GM19455 (cell line): ENCODE measurements around the gene GIPR.
"Not testable (repeated sequence)": the region's sequence is repeated elsewhere in the genome, so short reads cannot be mapped to it uniquely, and the experiment has no call there.

Experiments
- ATAC-seq: cut with Tn5 transposase; IDR thresholded peaks from one replicate; pipeline ENCODE4 v1.9.1; 2021; ENCODE audit not compliant: unreplicated experiment

GIPR gene

GRCh38 chr19:45691516-45692186, 23.6 kb downstream of the GIPR start, which contains the start of gene SNRPD2:
SNRPD2 (minus strand) TSS chr19:45691953; CDS start chr19:45691888, 65 bp downstream.
- ATAC-seq = peak; percentile 50

GRCh38 chr19:45692187-45693105, 24.4 kb downstream of the GIPR start, which contains the start of gene QPCTL:
QPCTL (plus strand) TSS chr19:45692666; CDS start chr19:45692704, 38 bp downstream.
- peak; percentile 82 for ATAC-seq

- ATAC-seq = no peak
These were observed 25.2 kb downstream of the GIPR start for GRCh38 chr19:45693106-45693788.

- ATAC-seq = no peak
These were observed 33.7 kb downstream of the GIPR start for GRCh38 chr19:45701676-45702075.

GRCh38 chr19:45705115-45705514, 37.1 kb downstream of the GIPR start:
- no peak for ATAC-seq

GRCh38 chr19:45705710-45706415, 37.8 kb downstream of the GIPR start:
- ATAC-seq = no peak

- ATAC-seq = no peak
These were observed 42.5 kb downstream of the GIPR start for GRCh38 chr19:45710356-45711130.

GRCh38 chr19:45711851-45712698, 44.1 kb downstream of the GIPR start:
- ATAC-seq = no peak

GRCh38 chr19:45712699-45713067, 44.7 kb downstream of the GIPR start:
- ATAC-seq = no peak

- no peak for ATAC-seq
These were observed 45.1 kb downstream of the GIPR start for GRCh38 chr19:45713141-45713540.

GRCh38 chr19:45715139-45715538, 47.1 kb downstream of the GIPR start:
- ATAC-seq = no peak

GRCh38 chr19:45716359-45717130, 48.5 kb downstream of the GIPR start:
- ATAC-seq = no peak

GRCh38 chr19:45717131-45717982, 49.3 kb downstream of the GIPR start:
- peak; percentile 91 for ATAC-seq

- ATAC-seq = no peak
These were observed 50.1 kb downstream of the GIPR start for GRCh38 chr19:45717983-45718650.

GRCh38 chr19:45720065-45720464, 52.0 kb downstream of the GIPR start:
- ATAC-seq = not testable (repeated sequence)

- not testable (repeated sequence) for ATAC-seq
These were observed 60.7 kb downstream of the GIPR start for GRCh38 chr19:45728683-45729082.

GRCh38 chr19:45729800-45730290, 61.8 kb downstream of the GIPR start:
- no peak for ATAC-seq
